Measurements from ENCODE around the gene MED8. TPM values are rescaled to one million over a fixed set of nuclear protein-coding genes. Genes with fewer than 3 reads are reported as not detected.

MED8 gene
- polyA plus RNA-seq, 1 experiment: 52.0 TPM

DNA sequence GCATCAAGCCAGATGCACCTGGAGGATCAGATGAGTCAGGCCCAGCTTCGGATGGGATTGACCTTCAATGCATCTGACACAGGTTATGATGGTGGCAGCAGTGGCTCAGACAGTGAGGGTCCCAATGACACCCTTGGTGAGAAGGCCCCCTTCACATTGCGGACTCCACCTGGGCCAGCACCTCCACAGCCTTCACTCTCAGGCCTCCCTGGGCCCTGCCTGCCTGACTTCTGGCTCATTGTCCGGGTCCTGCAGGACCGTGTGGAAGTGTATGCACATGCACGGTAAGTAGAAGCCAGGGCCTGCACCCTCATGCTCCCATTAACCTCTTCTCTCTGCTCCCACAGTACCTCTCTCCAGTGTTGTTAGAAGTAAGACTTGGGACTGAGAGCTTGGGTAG, 43.3 kb upstream of the MED8 start:
- Histone ChIP-seq H3K4me3 (ENCODE audit: low read depth, low read length) (no peak overlapping the region), H3K36me3 (ENCODE audit: control insufficient read depth, insufficient read depth, low read length) (peaks cover 48% of the 10 kb centered on the region), H3K27me3 (ENCODE audit: control insufficient read depth, insufficient read depth, low read length) (no peaks in the 10 kb centered on the region)
- TF ChIP-seq, protein P1, sequence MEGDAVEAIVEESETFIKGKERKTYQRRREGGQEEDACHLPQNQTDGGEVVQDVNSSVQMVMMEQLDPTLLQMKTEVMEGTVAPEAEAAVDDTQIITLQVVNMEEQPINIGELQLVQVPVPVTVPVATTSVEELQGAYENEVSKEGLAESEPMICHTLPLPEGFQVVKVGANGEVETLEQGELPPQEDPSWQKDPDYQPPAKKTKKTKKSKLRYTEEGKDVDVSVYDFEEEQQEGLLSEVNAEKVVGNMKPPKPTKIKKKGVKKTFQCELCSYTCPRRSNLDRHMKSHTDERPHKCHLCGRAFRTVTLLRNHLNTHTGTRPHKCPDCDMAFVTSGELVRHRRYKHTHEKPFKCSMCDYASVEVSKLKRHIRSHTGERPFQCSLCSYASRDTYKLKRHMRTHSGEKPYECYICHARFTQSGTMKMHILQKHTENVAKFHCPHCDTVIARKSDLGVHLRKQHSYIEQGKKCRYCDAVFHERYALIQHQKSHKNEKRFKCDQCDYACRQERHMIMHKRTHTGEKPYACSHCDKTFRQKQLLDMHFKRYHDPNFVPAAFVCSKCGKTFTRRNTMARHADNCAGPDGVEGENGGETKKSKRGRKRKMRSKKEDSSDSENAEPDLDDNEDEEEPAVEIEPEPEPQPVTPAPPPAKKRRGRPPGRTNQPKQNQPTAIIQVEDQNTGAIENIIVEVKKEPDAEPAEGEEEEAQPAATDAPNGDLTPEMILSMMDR (IDR thresholded peaks at IDR 0.05; ENCODE audit: insufficient read depth, low read depth, low read length): no peak
- CTCF ChIA-PET: no interaction called here
- POLR2A ChIA-PET: no interaction called here
- no peak for DNase-seq (ENCODE audit: low read depth)

DNA sequence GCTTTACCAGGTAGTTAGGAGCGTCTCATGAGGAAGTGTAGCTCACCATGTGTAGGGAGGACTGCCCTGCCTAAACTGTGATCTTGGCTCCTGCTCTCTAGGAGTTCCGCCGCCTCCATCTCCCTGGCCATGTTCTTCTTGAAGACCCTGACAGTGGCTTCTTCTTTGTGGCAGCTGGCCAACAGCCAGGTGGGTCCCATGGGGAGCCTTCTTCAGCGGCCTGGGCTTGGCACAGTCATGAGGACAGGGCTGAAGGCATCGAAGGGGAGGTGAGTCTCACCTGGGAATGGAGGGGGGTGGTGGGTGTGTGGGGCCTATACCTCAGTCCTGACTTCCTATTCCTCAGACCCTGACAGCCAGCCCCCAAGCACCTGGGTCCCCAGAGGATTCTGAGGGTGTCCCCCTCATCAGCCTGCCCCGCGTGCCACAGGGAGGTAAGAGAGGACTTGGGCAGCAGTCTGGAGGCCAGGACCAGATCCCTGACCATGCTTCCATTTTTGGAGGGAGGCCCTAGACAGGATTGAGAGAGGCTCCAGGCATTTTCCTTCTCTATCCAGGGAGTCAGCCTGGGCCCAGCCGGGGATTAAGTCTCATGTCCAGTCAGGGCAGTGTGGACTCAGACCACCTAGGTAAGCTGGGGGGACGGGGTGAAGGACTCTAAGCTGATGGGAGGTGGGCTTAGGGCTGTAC, 42.7 kb upstream of the MED8 start:
- no peak for DNase-seq (ENCODE audit: low read depth)
- POLR2A ChIA-PET: no interaction called here
- Histone ChIP-seq H3K4me3 (ENCODE audit: low read depth, low read length) (no peak overlapping the region), H3K36me3 (ENCODE audit: control insufficient read depth, insufficient read depth, low read length) (peaks cover 50% of the 10 kb centered on the region), H3K27me3 (ENCODE audit: control insufficient read depth, insufficient read depth, low read length) (no peaks in the 10 kb centered on the region)
- TF ChIP-seq, protein P1 (IDR thresholded peaks at IDR 0.05; ENCODE audit: insufficient read depth, low read depth, low read length): no peak
- CTCF ChIA-PET: interaction anchor here (1.0 kb wide), 1 partner anchor 42 kb away, joined by 3 read pairs; no protein-coding TSS in a partner anchor

DNA sequence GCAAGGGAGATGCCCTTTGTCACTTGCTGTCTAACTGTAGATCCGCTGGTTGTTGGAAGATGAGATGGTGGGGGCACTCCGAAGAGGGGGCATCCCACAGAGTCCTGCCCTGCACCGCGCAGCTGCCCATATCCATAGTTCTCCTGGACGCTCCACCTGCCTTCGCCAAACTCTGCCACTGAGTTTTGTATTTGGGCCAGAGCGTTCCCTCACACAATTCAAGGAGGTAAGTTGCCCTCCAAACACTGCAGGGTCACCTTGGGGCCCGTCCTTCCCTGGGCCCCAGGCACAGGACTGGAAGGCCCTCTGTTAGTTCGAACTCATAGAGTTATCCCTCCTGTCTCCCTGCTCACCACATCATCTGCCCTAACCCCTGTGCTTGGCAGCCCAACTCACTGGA, 42.1 kb upstream of the MED8 start:
- peaks cover 50% of the 10 kb centered on the region for H3K36me3 ChIP-seq (ENCODE audit: control insufficient read depth, insufficient read depth, low read length)
- no peak for DNase-seq (ENCODE audit: low read depth)
- CTCF ChIA-PET: interaction anchor here (1.0 kb wide), 1 partner anchor 41 kb away, joined by 3 read pairs; no protein-coding TSS in a partner anchor
- H3K27me3 ChIP-seq (ENCODE audit: control insufficient read depth, insufficient read depth, low read length): no peaks in the 10 kb centered on the region
- POLR2A ChIA-PET: no interaction called here
- TF ChIP-seq, protein P1 (IDR thresholded peaks at IDR 0.05; ENCODE audit: insufficient read depth, low read depth, low read length): no peak
- H3K4me3 ChIP-seq (ENCODE audit: low read depth, low read length): no peak overlapping the region

DNA sequence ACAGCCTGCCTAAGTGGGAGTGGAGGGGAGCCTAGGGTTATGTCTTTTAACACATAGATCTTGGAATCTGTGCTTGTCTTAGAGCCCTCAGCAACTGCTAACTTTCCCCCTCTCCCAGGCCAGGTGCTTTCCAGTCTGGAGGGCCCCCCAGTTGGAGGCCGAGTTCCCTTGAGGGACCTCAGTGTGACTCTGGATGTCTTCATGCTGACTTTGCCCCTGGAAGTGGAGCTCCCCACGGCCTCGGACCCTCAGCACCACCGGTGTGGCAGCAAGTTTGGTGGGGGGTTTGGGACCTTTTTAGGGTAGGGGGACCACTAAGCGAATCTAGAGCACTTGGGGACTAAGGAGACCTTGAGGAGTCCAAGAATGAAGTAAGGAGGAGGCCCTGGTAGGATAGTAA, 41.2 kb upstream of the MED8 start:
- ChIA-PET POLR2A (no interaction called here), CTCF (no interaction called here)

DNA sequence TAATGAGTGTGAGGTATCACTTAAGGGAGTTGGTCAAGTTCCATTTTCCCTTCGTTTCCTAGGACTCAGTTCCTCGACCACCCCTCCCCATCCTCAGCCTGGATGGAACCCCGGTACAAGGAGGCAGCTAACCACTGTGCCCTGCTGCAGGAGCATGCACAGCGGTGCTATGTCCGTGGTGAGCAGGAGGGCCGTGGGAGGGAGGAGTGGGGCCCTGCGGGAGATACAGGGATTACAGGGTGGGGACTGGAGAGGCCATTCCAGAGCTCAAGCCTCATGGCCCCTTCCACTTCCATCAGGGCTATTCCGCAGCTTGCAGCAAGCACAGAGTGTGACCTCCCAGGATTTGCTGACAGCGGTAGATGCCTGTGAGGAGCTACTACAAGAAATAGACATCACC, 38.3 kb upstream of the MED8 start:
- H3K4me3 ChIP-seq (ENCODE audit: low read depth, low read length): no peak overlapping the region
- TF ChIP-seq, protein P1 (IDR thresholded peaks at IDR 0.05; ENCODE audit: insufficient read depth, low read depth, low read length): no peak
- ChIA-PET CTCF (interaction anchor here (1.0 to 1.5 kb wide), 3 partner anchors 11 to 13 kb away, joined by 3 to 5 read pairs (median 4); no protein-coding TSS in a partner anchor), POLR2A (no interaction called here)
- peaks cover 63% of the 10 kb centered on the region for H3K36me3 ChIP-seq (ENCODE audit: control insufficient read depth, insufficient read depth, low read length)
- DNase-seq (ENCODE audit: low read depth): no peak
- H3K27me3 ChIP-seq (ENCODE audit: control insufficient read depth, insufficient read depth, low read length): no peaks in the 10 kb centered on the region

More for the DNA sequence above, 41.2 kb upstream of the MED8 start:
- TF ChIP-seq, protein P1 (IDR thresholded peaks at IDR 0.05; ENCODE audit: insufficient read depth, low read depth, low read length): no peak
- H3K36me3 ChIP-seq (ENCODE audit: control insufficient read depth, insufficient read depth, low read length): peaks cover 55% of the 10 kb centered on the region
- DNase-seq (ENCODE audit: low read depth): no peak
- no peaks in the 10 kb centered on the region for H3K27me3 ChIP-seq (ENCODE audit: control insufficient read depth, insufficient read depth, low read length)
- H3K4me3 ChIP-seq (ENCODE audit: low read depth, low read length): no peak overlapping the region
